ENCODE results near the gene ZNF324. TPM values are rescaled to one million over a fixed set of nuclear protein-coding genes. Genes with fewer than 3 reads are reported as not detected.

ZNF324 gene
- total and polyA plus RNA-seq, 2 of the 13 experiments (the other 11 are each of a cell fraction or from before 2014, with no cell fraction given) = 1.1 to 4.7 TPM

GRCh38 chr19:58466760-58467589 is at the start of gene ZNF324 (continued):
- TF ChIP-seq ZNF639 (CRISPR knock-in tag; conservative IDR thresholded peaks at IDR 0.05) = 0 out of 2 replicates have a peak, but pooled peaks have one; percentile 41
- TF ChIP-seq ZBTB37 (CRISPR knock-in tag; IDR thresholded peaks at IDR 0.05) = no peak
- peak; percentile 85 for TF ChIP-seq TFDP2 (CRISPR knock-in tag; IDR thresholded peaks at IDR 0.05)
- no peak for TF ChIP-seq ZNF720 (CRISPR knock-in tag; IDR thresholded peaks at IDR 0.05)
- no peak for TF ChIP-seq CBX2 (IDR thresholded peaks at IDR 0.05; ENCODE audit: low read depth, low read length)
- no peak for TF ChIP-seq CBX2 (CRISPR knock-in tag; IDR thresholded peaks at IDR 0.05; ENCODE audit: low read depth)
- no peak for TF ChIP-seq HDAC2 (CRISPR knock-in tag; IDR thresholded peaks at IDR 0.05)
- TF ChIP-seq ZNF572 (CRISPR knock-in tag; IDR thresholded peaks at IDR 0.05) = 0 out of 2 replicates have a peak, but pooled peaks have one; percentile 58
- TF ChIP-seq MYPOP (CRISPR knock-in tag; IDR thresholded peaks at IDR 0.05) = 0 out of 2 replicates have a peak, but pooled peaks have one; percentile 33
- no peak for TF ChIP-seq ZBTB39 (CRISPR knock-in tag; IDR thresholded peaks at IDR 0.05)
- no peak for TF ChIP-seq MIXL1 (CRISPR knock-in tag; IDR thresholded peaks at IDR 0.05)
- TF ChIP-seq TRIM22 (IDR thresholded peaks at IDR 0.05) = no peak
- no peak for TF ChIP-seq THAP9 (CRISPR knock-in tag; IDR thresholded peaks at IDR 0.05; ENCODE audit: borderline replicate concordance)
- no peak for TF ChIP-seq TCF12 (IDR thresholded peaks at IDR 0.05)
- no peak for TF ChIP-seq TCF12 (CRISPR knock-in tag; IDR thresholded peaks at IDR 0.05)
- TF ChIP-seq MEF2D (CRISPR knock-in tag; IDR thresholded peaks at IDR 0.05) = 0 out of 2 replicates have a peak, but pooled peaks have one; percentile 56
- TF ChIP-seq ZNF558 (CRISPR knock-in tag; IDR thresholded peaks at IDR 0.05; ENCODE audit: borderline replicate concordance) = no peak
